CD4-positive, alpha-beta T cell treated with Interleukin-2 at 100 ng/mL for 4 hours (primary cell): ENCODE results near the gene ARHGAP36.

Experiments used
- DNase-seq: peaks from one replicate; pipeline ENCODE4 v3.0.0-alpha.2; 2020; ENCODE audit warnings: low spot score

The ARHGAP36 gene

GRCh38 chrX:131058136-131058868, at the start of gene ARHGAP36:
Gene ARHGAP36 (plus strand): TSS chrX:131058346. CDS start chrX:131081666, 23,320 bp downstream.
- no peak for DNase-seq

GRCh38 chrX:131010186-131010585, 48.0 kb upstream of the ARHGAP36 start:
- no peak for DNase-seq

GRCh38 chrX:131025336-131025735, 32.8 kb upstream of the ARHGAP36 start:
- DNase-seq, result no peak

- no peak for DNase-seq
Measured at GRCh38 chrX:131032354-131033230, 25.6 kb upstream of the ARHGAP36 start.

- no peak for DNase-seq
Measured at GRCh38 chrX:131034063-131034462, 24.1 kb upstream of the ARHGAP36 start.

- no peak for DNase-seq
Measured at GRCh38 chrX:131040781-131041180, 17.4 kb upstream of the ARHGAP36 start.

GRCh38 chrX:131041667-131042066, 16.5 kb upstream of the ARHGAP36 start:
- DNase-seq, result no peak

- DNase-seq, result no peak
Measured at GRCh38 chrX:131045726-131046125, 12.4 kb upstream of the ARHGAP36 start.

GRCh38 chrX:131046596-131046995, 11.6 kb upstream of the ARHGAP36 start:
- no peak for DNase-seq

GRCh38 chrX:131047180-131047579, 11.0 kb upstream of the ARHGAP36 start:
- DNase-seq, result no peak

- no peak for DNase-seq
Measured at GRCh38 chrX:131053076-131053475, 5.1 kb upstream of the ARHGAP36 start.

GRCh38 chrX:131054906-131055305, 3.2 kb upstream of the ARHGAP36 start:
- DNase-seq, result no peak

GRCh38 chrX:131057706-131058105, 440 bp upstream of the ARHGAP36 start:
- DNase-seq, result no peak

GRCh38 chrX:131059246-131059645, 1.1 kb downstream of the ARHGAP36 start:
- DNase-seq, result no peak

- DNase-seq, result no peak
Measured at GRCh38 chrX:131060147-131060546, 2.0 kb downstream of the ARHGAP36 start.

- DNase-seq, result no peak
Measured at GRCh38 chrX:131061306-131061705, 3.2 kb downstream of the ARHGAP36 start.

GRCh38 chrX:131063613-131064012, 5.5 kb downstream of the ARHGAP36 start:
- no peak for DNase-seq

GRCh38 chrX:131066237-131066636, 8.1 kb downstream of the ARHGAP36 start:
- DNase-seq, result no peak

- DNase-seq, result no peak
Measured at GRCh38 chrX:131067216-131067615, 9.1 kb downstream of the ARHGAP36 start.

- no peak for DNase-seq
Measured at GRCh38 chrX:131067846-131068745, 9.9 kb downstream of the ARHGAP36 start.

- DNase-seq, result no peak
Measured at GRCh38 chrX:131068945-131069719, 11.0 kb downstream of the ARHGAP36 start.
